GM19238 (cell line): Measurements from ENCODE around the gene SDF2L1.
A peak's percentile ranks its signal among the peaks of the same experiment; 100 is the strongest.
"Not testable (repeated sequence)": the region's sequence is repeated elsewhere in the genome, so short reads cannot be mapped to it uniquely, and the experiment has no call there.

Experiments
- DNase-seq: peaks from one replicate; pipeline ENCODE4 v3.0.0; 2011; ENCODE audit warnings: low spot score; ENCODE audit not compliant: insufficient read length

The SDF2L1 gene, protein sequence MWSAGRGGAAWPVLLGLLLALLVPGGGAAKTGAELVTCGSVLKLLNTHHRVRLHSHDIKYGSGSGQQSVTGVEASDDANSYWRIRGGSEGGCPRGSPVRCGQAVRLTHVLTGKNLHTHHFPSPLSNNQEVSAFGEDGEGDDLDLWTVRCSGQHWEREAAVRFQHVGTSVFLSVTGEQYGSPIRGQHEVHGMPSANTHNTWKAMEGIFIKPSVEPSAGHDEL

DNA sequence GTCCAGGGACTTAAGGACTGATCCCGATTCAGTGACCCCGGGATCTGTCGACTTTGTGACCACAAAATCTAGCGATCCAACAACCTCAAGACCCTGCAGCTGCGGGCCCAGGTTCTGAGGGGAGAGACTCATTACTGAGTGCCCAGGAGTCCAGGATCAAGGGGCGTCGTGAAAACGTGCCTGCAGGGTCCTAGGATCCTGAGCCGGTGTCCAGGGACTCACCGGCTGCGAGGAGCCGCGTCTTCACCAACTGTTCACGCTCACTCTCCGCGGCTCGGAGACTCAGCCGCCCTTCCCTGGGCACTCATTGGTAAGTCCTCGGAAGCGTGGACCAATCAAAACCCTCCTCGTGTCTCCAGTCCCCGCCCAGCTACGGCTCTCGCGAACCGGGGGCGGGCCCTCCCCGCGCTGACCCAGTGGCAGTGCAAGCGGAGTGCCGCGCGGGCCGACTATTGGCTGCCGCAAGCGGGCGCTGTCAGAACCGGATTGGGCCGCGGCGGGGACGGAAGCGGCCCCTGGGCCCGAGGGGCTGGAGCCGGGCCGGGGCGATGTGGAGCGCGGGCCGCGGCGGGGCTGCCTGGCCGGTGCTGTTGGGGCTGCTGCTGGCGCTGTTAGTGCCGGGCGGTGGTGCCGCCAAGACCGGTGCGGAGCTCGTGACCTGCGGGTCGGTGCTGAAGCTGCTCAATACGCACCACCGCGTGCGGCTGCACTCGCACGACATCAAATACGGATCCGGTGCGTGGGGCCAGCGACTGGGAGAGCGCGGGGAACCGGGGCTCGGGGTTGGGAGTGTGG is at the start of gene SDF2L1:
Gene SDF2L1 (plus strand): TSS at position 514 of the 795 bp plus-strand sequence. CDS start 35 bp downstream, at position 549.
- DNase-seq = peak; percentile 99

DNA sequence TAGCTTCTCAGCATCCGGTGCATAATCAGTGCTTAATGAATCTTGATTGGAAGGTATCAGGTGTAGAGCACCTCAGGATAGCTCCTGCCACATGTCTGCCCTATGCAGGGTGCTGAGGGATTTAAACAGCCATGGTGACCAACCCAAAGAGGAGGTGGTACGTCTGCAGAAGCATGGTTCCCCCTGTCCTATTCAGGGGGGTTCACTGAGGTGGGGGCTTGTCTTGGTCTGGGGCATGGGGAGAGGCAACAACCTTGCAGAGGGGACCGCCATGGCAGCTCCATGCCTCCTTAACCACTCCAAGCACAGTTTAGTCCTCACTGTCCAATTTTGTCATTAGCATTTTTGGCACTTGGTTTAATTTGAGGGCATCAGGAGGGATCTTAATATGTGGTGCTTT is 49.7 kb upstream of the SDF2L1 start:
- no peak for DNase-seq

DNA sequence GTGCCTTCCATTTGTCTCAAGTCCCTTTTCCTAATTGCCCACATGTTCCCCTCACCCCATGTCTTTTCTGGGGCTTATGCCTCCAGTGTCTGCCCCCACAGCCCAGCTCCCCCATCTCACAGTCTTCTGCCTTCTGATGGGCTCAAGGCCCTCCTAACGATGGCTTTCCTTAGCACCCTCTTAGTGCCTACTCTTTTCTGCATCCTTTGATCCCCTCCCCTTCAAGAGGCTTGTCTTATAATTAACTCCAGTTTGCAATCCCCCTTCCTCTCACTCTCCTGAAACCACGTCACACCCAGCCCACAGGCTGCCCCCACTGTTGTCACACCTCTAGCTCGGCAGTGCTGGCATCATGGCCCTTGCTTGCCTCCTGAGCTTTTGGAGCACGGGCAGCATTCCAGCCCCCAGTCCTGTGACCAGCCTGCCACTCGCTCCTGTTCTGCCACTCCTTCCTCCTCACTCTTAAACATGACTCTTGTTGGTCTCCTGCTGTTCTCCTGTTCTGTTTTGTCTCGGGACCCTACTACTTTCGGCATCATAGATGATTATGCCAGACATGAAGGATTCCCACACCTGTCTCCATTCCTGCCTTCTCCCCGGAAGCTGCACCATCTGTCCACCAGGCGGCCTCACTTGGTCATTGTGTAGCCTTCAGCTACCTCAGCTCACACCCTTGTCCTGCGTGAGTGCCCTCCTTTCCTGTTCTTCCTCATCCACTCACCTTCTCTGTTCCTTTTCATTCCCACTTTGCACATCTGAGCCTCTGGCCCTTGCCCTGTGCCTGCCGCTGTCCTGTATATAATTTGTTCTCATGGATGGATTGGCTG is 48.5 kb upstream of the SDF2L1 start:
- DNase-seq = no peak

DNA sequence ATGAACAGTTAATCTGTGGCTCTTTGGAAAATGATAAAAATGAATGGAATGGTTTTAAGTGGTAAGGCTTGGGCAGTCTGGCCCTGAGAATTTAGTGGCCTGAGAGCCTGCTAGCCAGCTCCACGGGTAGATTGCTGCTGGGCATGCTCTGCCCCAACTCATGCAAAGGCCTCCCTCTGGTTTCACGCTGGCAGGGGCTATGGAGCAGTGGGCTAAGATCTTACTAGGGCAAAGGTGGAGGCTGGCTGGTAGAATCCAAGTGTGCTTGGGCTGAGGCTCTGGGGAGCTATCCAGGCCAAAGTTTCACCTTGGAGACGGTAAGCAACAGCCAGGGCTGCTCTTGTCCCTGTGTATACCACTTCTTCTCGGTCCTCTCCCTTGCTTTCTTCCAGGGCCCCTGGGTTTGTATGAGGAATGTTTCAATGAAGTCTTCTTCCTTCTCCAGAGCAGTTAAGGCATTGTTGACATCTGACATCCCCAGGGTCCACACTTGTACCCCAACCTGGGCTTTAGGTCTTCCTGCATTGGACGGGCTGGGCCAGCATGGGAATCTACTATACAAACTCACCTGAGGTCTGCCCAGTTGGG is 47.1 kb upstream of the SDF2L1 start:
- DNase-seq = no peak

DNA sequence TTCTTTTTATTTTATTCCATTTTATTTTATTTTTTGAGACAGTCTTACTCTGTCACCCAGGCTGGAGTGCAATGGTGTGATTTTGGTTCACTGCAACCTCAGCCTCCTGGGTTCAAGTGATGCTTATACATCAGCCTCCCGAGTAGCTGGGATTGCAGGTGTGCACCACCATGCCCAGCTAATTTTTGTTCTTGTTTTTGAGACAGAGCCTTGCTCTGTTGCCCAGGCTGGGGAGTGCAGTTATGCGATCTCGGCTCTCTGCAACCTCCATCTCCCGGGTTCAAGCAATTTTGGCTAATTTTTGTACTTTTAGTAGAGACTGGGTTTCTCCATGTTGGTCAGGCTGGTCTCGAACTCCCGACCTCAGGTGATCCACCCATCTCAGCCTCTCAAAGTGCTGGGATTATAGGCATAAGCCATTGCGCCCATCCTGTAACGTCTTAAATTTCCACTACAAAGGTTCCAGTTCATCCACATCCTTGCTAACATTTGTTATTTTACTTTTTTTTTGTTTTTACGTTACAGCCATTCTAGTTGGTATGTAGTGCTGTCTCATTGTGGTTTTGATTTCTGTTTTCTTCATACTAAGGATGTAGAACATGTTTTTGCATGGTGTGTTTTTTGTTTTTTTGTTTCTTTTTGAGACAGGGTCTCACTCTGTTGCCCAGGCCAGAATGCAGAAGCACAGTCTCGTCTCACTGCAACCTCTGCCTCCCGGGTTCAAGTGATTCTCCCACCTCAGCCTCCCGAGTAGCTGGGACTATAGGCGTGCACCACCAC is 45.6 kb upstream of the SDF2L1 start:
- DNase-seq = not testable (repeated sequence)

DNA sequence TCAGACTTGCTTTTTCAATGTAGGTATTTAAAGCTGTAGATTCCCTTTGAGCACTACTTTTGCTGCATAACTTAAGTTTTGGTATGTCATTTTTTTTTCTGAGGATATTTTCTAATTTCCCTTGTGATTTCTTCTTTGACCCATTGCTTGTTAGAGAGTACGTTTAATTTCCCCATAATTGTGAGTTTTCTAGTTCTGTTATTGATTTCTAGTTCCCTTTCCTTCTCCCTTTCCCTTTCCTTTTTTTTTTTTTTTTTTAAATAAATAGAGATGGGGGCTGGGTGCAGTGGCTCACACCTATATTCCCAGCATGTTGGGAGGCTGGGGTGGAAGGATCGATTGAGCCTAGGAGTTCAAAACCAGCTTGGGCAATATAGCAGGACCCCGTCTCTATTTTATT is 43.8 kb upstream of the SDF2L1 start:
- no peak for DNase-seq

DNA sequence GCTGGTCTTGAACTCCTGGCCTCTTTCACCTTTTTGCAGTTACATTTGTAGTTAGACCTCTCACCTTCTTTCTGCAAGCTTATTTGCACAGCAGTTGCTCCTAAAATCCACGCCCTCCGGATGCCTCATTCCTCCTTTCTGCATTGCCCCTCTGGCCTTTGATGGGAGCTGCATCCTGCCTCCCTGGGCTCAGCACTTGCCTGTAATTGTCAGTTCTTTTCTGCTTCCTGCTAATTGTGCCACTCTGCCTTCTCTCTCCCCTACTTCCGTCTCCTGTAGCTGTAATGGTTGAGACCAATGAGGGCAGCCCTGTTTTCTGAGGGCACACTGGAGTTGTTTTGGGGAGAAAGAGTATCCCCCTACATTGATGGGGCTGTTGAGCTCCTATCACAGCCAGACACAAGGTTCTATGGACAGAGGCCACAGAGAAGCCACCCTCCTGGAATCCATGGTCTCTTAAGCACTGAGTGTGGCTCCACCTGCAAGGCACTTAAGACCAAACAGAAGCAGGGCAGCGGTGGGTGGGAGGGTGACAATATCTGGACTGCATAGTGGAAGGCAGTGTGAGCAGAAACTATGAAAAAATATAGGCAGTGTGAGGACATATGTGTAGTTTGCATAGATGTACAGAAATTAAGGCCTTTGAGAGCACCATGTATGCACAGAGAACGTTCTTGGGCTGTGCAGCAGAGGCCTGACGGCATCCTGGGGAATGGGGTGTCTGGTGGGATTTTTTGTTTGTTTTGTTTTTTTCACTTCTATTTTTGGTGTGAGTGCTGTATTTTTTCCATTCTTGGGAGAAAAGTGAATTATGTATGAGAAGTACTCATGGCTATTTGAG is 42.8 kb upstream of the SDF2L1 start:
- no peak for DNase-seq

DNA sequence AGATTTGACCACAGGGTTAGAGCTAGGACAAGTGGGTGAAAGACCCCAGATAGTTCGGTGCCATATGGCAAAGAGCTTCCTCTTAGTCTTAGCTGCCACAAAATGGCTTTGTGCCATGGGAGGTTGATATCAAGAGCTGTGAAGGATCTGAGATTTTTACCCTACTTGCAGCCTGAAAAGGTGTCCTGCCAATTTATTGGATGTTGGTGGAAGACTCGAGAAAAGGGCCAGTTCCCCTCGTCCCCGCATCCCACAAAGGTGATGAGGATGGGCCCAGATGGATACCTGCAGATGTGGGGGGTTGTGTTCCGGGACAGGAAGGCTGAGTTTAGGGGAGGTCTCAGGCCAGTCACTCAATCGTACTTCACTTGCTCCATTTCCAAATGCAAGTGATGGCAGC is 39.5 kb upstream of the SDF2L1 start:
- no peak for DNase-seq

DNA sequence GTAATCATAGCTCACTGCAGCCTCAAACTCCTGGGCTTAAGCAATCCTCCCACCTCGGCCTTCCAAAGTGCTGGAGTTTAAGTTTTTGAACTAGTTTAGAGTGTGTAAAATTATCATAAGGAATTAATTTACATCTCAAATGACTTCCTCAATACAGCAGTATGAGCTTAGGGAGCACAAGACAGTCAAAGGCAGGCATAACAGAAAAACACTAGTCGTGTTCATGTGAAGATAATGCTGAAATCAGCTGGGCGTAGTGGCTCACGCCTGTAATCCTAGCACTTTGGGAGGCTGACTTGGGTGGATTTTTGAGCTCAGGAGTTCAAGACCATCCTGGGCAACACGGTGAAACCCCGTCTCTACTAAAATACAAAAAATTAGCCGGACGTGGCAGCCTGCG is 38.1 kb upstream of the SDF2L1 start:
- DNase-seq = no peak

DNA sequence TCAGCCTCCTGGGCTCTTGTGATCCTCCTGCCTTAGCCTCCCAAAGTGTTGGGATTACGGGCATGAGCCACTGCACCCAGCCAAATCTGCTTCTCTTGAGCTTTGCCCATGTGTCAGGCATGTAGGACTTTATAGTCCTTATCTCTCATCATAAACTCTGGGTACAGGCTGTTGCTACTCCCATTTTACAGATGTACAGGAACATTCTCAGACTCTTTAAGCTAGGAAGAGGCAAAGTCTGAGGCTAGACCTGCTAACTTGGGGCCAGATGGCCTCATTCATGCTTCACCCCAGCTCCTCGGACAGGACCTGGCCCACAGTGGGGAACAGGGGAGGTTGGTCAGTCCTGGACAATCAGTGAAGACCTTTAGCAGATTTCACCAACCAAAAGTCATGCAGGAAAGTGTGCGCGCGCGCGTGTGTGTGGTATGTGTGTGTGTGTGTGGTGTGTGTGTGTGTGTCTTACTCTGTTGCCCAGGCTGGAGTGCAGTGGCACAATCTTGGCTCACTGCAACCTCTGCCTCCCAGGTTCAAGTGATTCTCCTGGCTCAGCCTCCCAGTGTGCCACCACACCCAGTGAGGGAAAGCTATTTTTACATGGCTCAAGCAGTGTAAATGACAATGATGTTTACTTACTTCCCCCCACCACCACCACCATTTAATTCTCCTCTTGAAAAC is 36.1 kb upstream of the SDF2L1 start:
- DNase-seq = no peak

DNA sequence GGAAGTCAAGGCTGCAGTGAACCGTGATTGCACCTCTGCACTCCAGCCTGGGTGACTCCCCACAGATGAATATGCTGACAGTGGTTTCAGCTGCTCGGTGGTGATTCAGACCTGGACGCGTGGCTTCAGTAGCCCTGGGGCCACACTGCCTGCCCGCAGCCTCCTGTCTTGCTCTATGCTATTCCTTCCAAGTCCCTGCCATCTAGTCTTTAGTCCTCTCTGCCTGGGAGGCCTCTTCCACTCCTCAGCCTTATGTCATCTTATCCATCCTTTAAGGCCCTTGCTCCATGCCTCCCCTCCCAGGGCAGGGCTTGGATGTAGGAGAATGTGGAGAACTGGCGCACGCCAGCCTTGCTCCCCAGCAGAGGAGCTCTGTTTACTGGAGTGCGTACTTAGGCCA is 35.3 kb upstream of the SDF2L1 start:
- DNase-seq = no peak

DNA sequence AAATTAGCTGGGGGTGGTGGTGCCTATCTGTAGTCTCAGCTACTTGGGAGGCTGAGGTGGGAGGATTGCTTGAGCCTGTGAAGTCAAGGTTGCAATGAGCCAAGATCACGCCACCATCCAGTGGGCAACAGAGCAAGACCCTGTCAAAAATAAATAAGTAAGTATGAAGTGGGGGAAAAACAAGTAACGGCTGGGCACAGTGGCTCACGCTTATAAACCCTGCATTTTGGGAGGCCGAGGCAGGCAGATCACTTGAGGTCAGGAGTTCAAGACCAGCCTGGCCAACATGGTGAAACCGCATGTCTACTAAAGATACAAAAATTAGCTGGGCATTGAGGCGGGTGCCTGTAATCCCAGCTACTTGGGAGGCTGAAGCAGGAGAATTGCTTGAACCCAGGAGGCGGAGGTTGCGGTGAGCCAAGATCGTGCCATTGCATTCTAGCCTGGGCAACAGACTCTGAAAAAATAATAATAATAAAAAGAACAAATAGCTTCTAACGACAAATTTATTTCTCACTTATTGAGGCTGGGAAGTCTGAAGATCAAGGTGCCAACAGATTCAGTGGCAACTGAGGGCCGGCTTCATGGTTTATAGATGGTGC is 32.4 kb upstream of the SDF2L1 start:
- DNase-seq = not testable (repeated sequence)

DNA sequence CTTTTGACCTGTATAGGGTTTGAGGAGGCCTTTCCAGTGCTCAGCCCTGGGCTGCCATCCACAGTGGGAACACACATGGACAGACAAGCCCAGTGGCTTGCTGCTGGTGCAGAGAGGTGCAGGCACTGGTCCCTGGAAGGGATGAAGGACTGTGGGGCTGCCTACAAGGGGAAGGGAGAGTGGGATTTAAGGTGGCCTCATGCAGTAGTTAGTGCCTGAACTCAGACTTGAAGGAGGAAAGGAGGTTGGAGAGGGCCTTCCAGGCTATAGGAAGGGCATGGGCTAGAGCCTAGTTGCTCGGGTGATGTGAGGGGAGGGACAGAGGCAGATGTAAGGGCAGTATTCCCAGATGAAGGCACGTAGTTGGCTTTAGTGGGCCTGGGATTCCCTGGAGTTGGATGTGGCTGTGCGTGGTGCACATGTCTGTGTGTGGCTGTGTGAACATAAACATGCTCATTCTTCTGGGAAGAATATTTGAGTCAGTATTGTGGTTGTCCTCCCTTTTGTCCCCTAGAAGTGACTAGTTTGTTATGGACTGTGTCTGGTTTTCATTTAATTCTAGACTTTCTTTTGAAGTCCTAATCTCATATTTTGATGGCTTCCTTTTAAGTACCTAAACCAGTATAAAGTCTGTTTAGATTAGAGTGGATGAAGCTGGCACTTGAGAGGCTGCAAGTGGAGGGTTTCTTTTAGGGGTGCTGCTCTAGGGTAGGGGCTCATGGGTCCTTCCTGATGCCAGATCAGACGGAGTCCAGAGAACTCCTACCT is 30.7 kb upstream of the SDF2L1 start:
- no peak for DNase-seq

DNA sequence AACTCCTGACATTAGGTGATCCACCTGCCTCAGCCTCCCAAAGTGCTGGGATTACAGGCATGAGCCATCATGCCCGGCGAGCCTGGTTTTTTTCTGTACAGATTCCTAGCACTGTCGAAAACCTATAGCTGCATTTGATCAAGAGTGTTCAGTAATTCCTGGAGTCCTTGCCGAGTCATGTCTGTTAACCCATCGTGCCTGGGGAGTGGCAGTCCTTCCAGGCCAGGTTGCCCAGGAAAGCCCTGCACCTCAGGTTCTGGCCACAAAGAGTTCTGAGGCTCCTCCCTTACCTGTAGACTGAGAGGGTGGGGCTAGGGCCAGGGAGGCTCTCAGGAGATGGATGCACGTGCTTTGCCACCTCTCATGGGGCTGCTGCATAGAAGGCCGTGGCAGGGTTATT is 29.2 kb upstream of the SDF2L1 start:
- DNase-seq = no peak

DNA sequence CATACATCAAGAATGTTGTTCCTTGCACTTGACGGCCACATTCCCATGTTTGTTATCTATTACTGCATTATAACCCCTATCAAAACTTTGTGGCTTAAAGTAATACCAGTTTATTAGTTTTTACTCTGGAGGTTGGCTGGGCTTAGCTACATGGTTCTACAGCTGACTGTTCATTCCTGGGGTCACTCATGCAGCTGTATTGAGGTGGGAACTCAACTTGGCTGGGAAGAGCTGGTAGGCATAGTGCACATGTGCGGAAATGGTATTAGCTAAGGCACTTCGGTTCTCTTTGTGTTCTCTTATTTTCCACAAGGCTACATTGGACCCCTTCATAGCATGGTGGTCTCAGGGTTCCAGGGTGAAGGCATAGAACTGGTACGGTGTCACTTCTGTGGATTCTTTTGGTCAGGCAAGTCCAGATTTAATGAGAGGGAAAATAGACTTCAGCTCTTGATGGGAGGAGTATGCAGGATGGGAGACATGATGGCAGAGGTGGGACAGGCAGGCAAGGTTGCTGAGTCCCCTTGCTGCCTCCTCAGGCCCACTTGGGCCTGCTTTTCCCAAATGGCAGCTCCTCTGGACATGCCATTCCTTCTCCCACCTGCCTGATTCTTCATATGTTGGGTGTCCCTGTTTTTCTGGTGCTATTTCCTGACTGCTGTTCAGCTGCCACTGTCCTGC is 28.4 kb upstream of the SDF2L1 start:
- DNase-seq = no peak

DNA sequence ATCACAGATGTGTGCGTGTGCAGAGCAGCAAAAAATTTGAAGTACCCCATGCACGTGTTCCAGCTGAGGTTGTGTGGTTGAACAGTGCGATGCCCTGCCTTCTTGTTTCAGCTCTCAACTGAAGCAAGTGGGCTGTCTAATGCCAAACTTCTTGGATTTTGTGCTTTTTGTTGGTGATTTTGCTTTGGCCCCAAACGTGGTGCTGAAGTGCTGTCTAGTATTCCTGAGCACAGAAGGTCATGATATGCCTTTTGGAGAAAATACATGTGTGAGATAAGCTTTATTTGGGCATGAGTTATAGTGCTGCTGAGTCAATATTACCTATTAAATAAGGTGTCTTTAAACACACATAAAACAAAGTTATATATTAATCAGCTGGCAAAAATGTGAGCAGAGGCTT is 26.4 kb upstream of the SDF2L1 start:
- no peak for DNase-seq

DNA sequence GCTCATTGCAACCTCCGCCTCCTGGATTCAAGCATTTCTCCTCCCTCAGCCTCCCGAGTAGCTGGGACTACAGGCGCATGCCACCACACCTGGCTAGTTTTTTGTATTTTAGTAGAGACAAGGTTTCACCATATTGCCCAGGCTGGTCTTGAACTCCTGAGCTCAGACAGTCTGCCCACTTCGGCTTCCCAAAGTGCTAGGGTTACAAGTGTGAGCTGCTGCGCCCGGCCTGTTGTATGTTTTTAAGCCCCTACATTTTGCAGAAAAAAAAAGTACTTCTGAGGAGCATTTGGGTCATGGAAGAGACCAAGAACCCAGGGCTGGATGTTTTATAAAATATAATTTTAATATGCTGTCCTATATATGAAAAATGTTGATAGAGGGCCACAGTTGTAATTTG is 24.8 kb upstream of the SDF2L1 start:
- DNase-seq = not testable (repeated sequence)

DNA sequence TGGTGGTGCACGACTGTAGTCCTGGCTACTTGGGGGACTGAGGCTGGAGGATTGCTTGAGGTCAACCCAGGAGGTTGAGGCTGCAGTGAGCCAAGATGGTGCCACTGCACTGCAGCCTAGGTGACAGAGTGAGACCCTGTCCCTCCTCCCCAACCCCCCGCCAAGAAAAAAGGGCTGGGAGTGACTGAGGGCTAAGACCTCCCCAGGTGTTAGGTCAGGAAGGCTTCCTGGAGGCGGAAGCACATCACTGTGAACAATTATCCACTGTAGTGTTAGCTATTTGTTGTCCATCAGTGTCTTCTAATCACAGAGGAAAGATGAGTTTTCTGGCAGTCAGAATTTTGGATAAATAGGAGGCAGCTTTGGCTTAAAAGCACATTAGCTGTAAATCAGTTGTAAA is 21.1 kb upstream of the SDF2L1 start:
- DNase-seq = no peak
